K562 (cell line): ENCODE data around the gene HLA-DOB. TPM values are rescaled to one million over a fixed set of nuclear protein-coding genes. Genes with fewer than 3 reads are reported as not detected.

Experiments used
- AFF4 ChIP-seq: sonication (generic); formaldehyde crosslinking; IDR thresholded peaks from 2 replicates; pipeline ENCODE4 v1.8.0; 2023; ENCODE audit warnings: mild to moderate bottlenecking, missing genetic modification reagents
- CC2D1A ChIP-seq: fragments of 450-650 bp; IDR thresholded peaks from 2 replicates; pipeline ENCODE4 v1.6.1; 2017; ENCODE audit warnings: mild to moderate bottlenecking
- DMBX1 ChIP-seq: fragments of 250-450 bp; sonication (Bioruptor Pico); IDR thresholded peaks from 2 replicates; pipeline ENCODE4 v1.8.0; 2022; ENCODE audit warnings: inconsistent platforms, mild to moderate bottlenecking, moderate library complexity, borderline replicate concordance
- MAFF ChIP-seq: IDR thresholded peaks from 2 replicates; pipeline ENCODE4 v1.6.1; 2012; ENCODE audit warnings: low read length, improper control_type of control experiment
- NELFE ChIP-seq: IDR thresholded peaks from 2 replicates; pipeline ENCODE4 v1.6.1; 2011; ENCODE audit warnings: mild to moderate bottlenecking; ENCODE audit not compliant: insufficient read depth, insufficient read length
- RNF2 ChIP-seq: sonication (generic); IDR thresholded peaks from 2 replicates; pipeline ENCODE4 v1.6.1; 2016
- SRF ChIP-seq, 2 experiments: fragments of 250-450, 450-650 bp in 1 of 2; sonication (Bioruptor Pico) in 1 of 2; sonication (generic) in 1 of 2; formaldehyde crosslinking; IDR thresholded peaks; 2 replicates each; pipeline versions ENCODE4 v1.5.0 to v1.5.1; 2020 to 2022; ENCODE audit warnings: mild to moderate bottlenecking in 1 of 2, missing genetic modification reagents in 1 of 2
- ZNF121 ChIP-seq: sonication (generic); formaldehyde crosslinking; conservative IDR thresholded peaks from 2 replicates; pipeline ENCODE4 v1.8.0; 2022; ENCODE audit warnings: missing genetic modification reagents
- ZNF280A ChIP-seq: fragments of 450-650 bp; IDR thresholded peaks from 2 replicates; pipeline ENCODE4 v1.6.1; 2018; ENCODE audit warnings: mild to moderate bottlenecking, low read depth; ENCODE audit not compliant: partially characterized antibody
- ZNF354B ChIP-seq: fragments of 250-450 bp; sonication (Bioruptor Pico); IDR thresholded peaks from 2 replicates; pipeline ENCODE4 v1.4.0; 2020
- polyA plus RNA-seq, 8 experiments: library from polyadenylated mRNA; depleted of rRNA in 4 of 8; stranded (reverse) in 5 of 8; unstranded in 3 of 8; fragments of >200 nt; fragmentation: Nextera tagmentation in 2 of 8; fragmentation: Illumina TruSeq in 1 of 8; extraction: Ambion mirVana in 2 of 8; extraction: Trizol in 1 of 8; gene quantifications; 2 replicates each; pipeline versions ENCODE4 v1.2.1 to v1.2.3, GENCODE V29; 2011 to 2014; ENCODE audit warnings: inconsistent platforms in 1 of 8, missing spikeins in 1 of 8
- total RNA-seq, 7 experiments: library from RNA; depleted of rRNA in 6 of 7; stranded (reverse); fragments of >200 nt in 6 of 7; fragmentation: Illumina TruSeq in 2 of 7; extraction: Trizol in 2 of 7; gene quantifications; 2 replicates each; pipeline versions ENCODE4 v1.2.1 to v1.2.3, GENCODE V29; 2011 to 2021; ENCODE audit warnings: low replicate concordance in 1 of 7

Gene HLA-DOB
- total and polyA plus RNA-seq, 9 of the 15 experiments (the other 6 are each of a cell fraction or from before 2014, with no cell fraction given), result 1.2 to 4.0 (median 2.5) TPM

GRCh38 chr6:32794510-32794909 is 22.3 kb downstream of the HLA-DOB start (continued):
- TF ChIP-seq AFF4 (CRISPR knock-in tag) (no peak), DMBX1 (CRISPR knock-in tag) (no peak), MAFF (no peak), RNF2 (no peak), CC2D1A (no peak), ZNF280A (no peak), ZNF121 (no peak), SRF (CRISPR knock-in tag; IDR thresholded peaks at IDR 0.05) (no peak), NELFE (no peak), ZNF354B (CRISPR knock-in tag) (no peak)
